ENCODE results near the gene CDH13.

Gene CDH13

GRCh38 chr16:83762141-83762991, 1135.6 kb downstream of the CDH13 start:
- no peak for DNase-seq (ENCODE audit: low read depth in 2 of 2)

- DNase-seq (ENCODE audit: low read depth in 2 of 2), result no peak
Measured at GRCh38 chr16:83762992-83763358, 1136.2 kb downstream of the CDH13 start.

- no peak for DNase-seq (ENCODE audit: low read depth in 2 of 2)
Measured at GRCh38 chr16:83768986-83769385, 1142.2 kb downstream of the CDH13 start.

- DNase-seq (ENCODE audit: low read depth in 2 of 2), result no peak
Measured at GRCh38 chr16:83769397-83770008, 1142.7 kb downstream of the CDH13 start.

- DNase-seq (ENCODE audit: low read depth in 2 of 2), result no peak
Measured at GRCh38 chr16:83771306-83771942, 1144.7 kb downstream of the CDH13 start.

GRCh38 chr16:83772806-83773205, 1146.0 kb downstream of the CDH13 start:
- no peak for DNase-seq (ENCODE audit: low read depth in 2 of 2)

GRCh38 chr16:83774066-83774465, 1147.3 kb downstream of the CDH13 start:
- DNase-seq (ENCODE audit: low read depth in 2 of 2), result no peak

GRCh38 chr16:83776944-83777343, 1150.2 kb downstream of the CDH13 start:
- no peak for DNase-seq (ENCODE audit: low read depth in 2 of 2)

GRCh38 chr16:83779886-83780285, 1153.1 kb downstream of the CDH13 start:
- no peak for DNase-seq (ENCODE audit: low read depth in 2 of 2)

GRCh38 chr16:83785455-83785854, 1158.7 kb downstream of the CDH13 start:
- DNase-seq (ENCODE audit: low read depth in 2 of 2), result no peak

- no peak for DNase-seq (ENCODE audit: low read depth in 2 of 2)
Measured at GRCh38 chr16:83789642-83790401, 1163.1 kb downstream of the CDH13 start.

- DNase-seq (ENCODE audit: low read depth in 2 of 2), result no peak
Measured at GRCh38 chr16:83791916-83792315, 1165.1 kb downstream of the CDH13 start.

GRCh38 chr16:83792391-83792790, 1165.6 kb downstream of the CDH13 start:
- no peak for DNase-seq (ENCODE audit: low read depth in 2 of 2)

- DNase-seq (ENCODE audit: low read depth in 2 of 2), result no peak
Measured at GRCh38 chr16:83793179-83793578, 1166.4 kb downstream of the CDH13 start.

- DNase-seq (ENCODE audit: low read depth in 2 of 2), result no peak
Measured at GRCh38 chr16:83794860-83795554, 1168.2 kb downstream of the CDH13 start.

- DNase-seq (ENCODE audit: low read depth in 2 of 2), result no peak
Measured at GRCh38 chr16:83797013-83797412, 1170.2 kb downstream of the CDH13 start.

- no peak for DNase-seq (ENCODE audit: low read depth in 2 of 2)
Measured at GRCh38 chr16:83799336-83799735, 1172.6 kb downstream of the CDH13 start.

- no peak for DNase-seq (ENCODE audit: low read depth in 2 of 2)
Measured at GRCh38 chr16:83802135-83802534, 1175.4 kb downstream of the CDH13 start.

- no peak for DNase-seq (ENCODE audit: low read depth in 2 of 2)
Measured at GRCh38 chr16:83802554-83803205, 1175.9 kb downstream of the CDH13 start.

- no peak for DNase-seq (ENCODE audit: low read depth in 2 of 2)
Measured at GRCh38 chr16:83803811-83804210, 1177.0 kb downstream of the CDH13 start.

- DNase-seq (ENCODE audit: low read depth in 2 of 2), result no peak
Measured at GRCh38 chr16:83804366-83804765, 1177.6 kb downstream of the CDH13 start.

Measured in activated CD8-positive, alpha-beta memory T cell treated with anti-CD3 and anti-CD28 coated beads for 4 hours (primary cell).